ENCODE results near the gene ARHGAP25. TPM values are rescaled to one million over a fixed set of nuclear protein-coding genes. Genes with fewer than 3 reads are reported as not detected.

Gene ARHGAP25
- polyA plus RNA-seq, 1 experiment: 0.55 TPM

GRCh38 chr2:68792751-68793150 is 58.1 kb downstream of the ARHGAP25 start:
- CTCF ChIA-PET: interaction anchor here (1.0 kb wide), 1 partner anchor 117 kb away, joined by 3 read pairs; no protein-coding TSS in a partner anchor
- Histone ChIP-seq H3K9me3 (ENCODE audit: control insufficient read depth, insufficient read depth, low read length) (no peaks in the 10 kb centered on the region), H3K27me3 (ENCODE audit: control insufficient read depth, insufficient read depth, low read length) (no peaks in the 10 kb centered on the region), H3K4me3 (ENCODE audit: low read depth, low read length) (no peak overlapping the region), H3K27ac (ENCODE audit: low read depth, low read length) (no peak overlapping the region)
- POLR2A ChIA-PET: no interaction called here
- TF ChIP-seq, protein P1, sequence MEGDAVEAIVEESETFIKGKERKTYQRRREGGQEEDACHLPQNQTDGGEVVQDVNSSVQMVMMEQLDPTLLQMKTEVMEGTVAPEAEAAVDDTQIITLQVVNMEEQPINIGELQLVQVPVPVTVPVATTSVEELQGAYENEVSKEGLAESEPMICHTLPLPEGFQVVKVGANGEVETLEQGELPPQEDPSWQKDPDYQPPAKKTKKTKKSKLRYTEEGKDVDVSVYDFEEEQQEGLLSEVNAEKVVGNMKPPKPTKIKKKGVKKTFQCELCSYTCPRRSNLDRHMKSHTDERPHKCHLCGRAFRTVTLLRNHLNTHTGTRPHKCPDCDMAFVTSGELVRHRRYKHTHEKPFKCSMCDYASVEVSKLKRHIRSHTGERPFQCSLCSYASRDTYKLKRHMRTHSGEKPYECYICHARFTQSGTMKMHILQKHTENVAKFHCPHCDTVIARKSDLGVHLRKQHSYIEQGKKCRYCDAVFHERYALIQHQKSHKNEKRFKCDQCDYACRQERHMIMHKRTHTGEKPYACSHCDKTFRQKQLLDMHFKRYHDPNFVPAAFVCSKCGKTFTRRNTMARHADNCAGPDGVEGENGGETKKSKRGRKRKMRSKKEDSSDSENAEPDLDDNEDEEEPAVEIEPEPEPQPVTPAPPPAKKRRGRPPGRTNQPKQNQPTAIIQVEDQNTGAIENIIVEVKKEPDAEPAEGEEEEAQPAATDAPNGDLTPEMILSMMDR (IDR thresholded peaks at IDR 0.05; ENCODE audit: low read depth, low read length): no peak
- DNase-seq (ENCODE audit: low read depth, low spot score): no peak

DNA sequence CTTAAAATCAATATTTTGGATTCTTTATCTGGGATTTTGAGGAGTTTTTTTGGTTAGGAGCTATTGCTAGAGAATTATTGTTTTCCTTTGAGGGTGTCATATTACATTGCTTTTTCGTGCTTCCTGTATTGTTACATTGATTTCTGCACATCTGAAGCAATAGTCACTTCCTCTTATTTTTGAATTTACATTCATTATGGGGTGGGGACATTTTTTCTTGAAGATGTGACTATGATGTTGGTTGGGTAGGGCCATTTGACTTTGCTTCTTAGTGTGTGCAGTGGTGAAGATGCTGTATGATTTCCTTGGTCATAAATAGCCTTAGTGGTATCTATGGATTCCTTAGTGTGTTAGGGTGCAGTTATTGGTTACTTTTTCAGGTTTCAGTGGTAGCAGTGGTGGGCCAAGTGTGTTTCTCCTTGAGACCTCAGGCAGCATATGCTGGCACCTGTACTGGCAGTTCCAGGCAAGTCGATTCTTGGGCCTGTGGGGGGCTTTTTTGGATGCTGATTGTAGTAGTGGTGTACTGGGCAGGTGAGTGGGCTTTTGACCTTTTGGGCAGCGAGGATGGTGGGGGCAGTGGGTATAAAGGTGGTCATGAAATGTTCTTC is 61.8 kb downstream of the ARHGAP25 start:
- H3K27me3 ChIP-seq (ENCODE audit: control insufficient read depth, insufficient read depth, low read length): no peaks in the 10 kb centered on the region
- no peak overlapping the region for H3K4me3 ChIP-seq (ENCODE audit: low read depth, low read length)
- CTCF ChIA-PET: no interaction called here
- no peak overlapping the region for H3K27ac ChIP-seq (ENCODE audit: low read depth, low read length)
- TF ChIP-seq, protein P1 (IDR thresholded peaks at IDR 0.05; ENCODE audit: low read depth, low read length): no peak
- no peaks in the 10 kb centered on the region for H3K9me3 ChIP-seq (ENCODE audit: control insufficient read depth, insufficient read depth, low read length)
- POLR2A ChIA-PET: no interaction called here
- DNase-seq (ENCODE audit: low read depth, low spot score): no peak

GRCh38 chr2:68798569-68798968 is 64.0 kb downstream of the ARHGAP25 start:
- ChIA-PET CTCF (no interaction called here), POLR2A (no interaction called here)
- no peaks in the 10 kb centered on the region for H3K9me3 ChIP-seq (ENCODE audit: control insufficient read depth, insufficient read depth, low read length)
- H3K27ac ChIP-seq (ENCODE audit: low read depth, low read length): no peak overlapping the region
- TF ChIP-seq, protein P1 (IDR thresholded peaks at IDR 0.05; ENCODE audit: low read depth, low read length): no peak
- H3K27me3 ChIP-seq (ENCODE audit: control insufficient read depth, insufficient read depth, low read length): no peaks in the 10 kb centered on the region
- H3K4me3 ChIP-seq (ENCODE audit: low read depth, low read length): no peak overlapping the region
- no peak for DNase-seq (ENCODE audit: low read depth, low spot score)

DNA sequence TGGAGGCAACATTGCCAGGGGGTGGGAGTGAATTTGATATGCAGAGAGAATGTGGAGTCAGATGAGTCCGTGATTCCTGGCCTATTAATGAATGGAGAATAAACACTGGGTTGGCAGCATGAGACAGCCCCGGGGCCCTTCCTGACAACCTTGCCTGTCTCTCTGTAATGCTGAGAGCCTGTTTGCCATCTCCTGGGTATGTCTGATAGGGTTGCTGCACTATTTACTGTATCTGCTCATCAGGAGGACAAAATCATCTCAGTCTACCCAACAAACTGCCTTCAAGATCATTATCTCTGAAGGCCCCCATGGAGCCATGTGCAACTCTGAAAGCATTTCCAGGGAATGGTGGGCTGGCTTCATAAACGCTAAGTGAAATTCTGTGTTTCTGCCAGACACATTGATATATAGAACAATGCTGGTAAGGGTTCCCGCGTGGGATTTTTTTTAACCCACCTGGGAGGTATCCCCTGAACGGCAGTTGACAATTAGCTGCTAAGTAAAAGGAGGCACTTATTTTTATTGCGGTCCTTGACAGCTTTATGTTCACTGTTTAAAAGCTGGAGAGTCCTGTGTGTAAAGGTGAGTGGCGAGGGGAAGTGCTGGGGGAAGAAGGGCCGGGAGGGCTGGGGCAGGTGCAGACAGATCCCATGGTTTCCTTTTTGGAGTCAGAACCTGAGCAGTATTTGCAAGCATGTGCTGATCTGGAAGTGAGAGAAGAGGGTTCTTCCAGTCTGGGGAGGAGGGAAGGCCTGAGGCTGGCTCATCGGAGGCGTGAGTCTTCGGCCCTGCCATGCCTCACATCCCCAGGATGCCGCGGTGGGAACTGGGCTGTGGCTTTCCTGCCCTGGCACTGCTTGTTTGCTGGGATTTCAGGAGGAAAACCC is 64.8 kb downstream of the ARHGAP25 start:
- POLR2A ChIA-PET: no interaction called here
- CTCF ChIA-PET: no interaction called here
- no peak overlapping the region for H3K27ac ChIP-seq (ENCODE audit: low read depth, low read length)

More for the DNA sequence above, 64.8 kb downstream of the ARHGAP25 start:
- TF ChIP-seq, protein P1 (IDR thresholded peaks at IDR 0.05; ENCODE audit: low read depth, low read length): no peak
- no peaks in the 10 kb centered on the region for H3K9me3 ChIP-seq (ENCODE audit: control insufficient read depth, insufficient read depth, low read length)
- no peak overlapping the region for H3K4me3 ChIP-seq (ENCODE audit: low read depth, low read length)
- H3K27me3 ChIP-seq (ENCODE audit: control insufficient read depth, insufficient read depth, low read length): no peaks in the 10 kb centered on the region
- no peak for DNase-seq (ENCODE audit: low read depth, low spot score)

All from AG04450 (cell line).